PFSK-1 (cell line): ENCODE data around the gene ARHGEF12.

Source experiments
- FOXP2 ChIP-seq: optimal IDR thresholded peaks from 2 replicates; pipeline ENCODE3; 2011; ENCODE audit warnings: borderline replicate concordance, control low read depth, inconsistent platforms; ENCODE audit not compliant: insufficient read depth; ENCODE audit errors: extremely low read length, extremely low read depth
- POLR2AphosphoS5 ChIP-seq: IDR thresholded peaks from 2 replicates; pipeline ENCODE4 v1.6.1; 2012; ENCODE audit warnings: low read depth, mild to moderate bottlenecking, control low read depth, low read length, moderate library complexity
- SIN3A ChIP-seq: IDR thresholded peaks from 2 replicates; pipeline ENCODE4 v1.6.1; 2012; ENCODE audit warnings: mild to moderate bottlenecking, low read length, moderate library complexity, borderline replicate concordance; ENCODE audit not compliant: insufficient read depth
- TAF1 ChIP-seq: IDR thresholded peaks from 2 replicates; pipeline ENCODE4 v1.6.1; 2012; ENCODE audit warnings: low read length, control low read depth, borderline replicate concordance; ENCODE audit not compliant: insufficient read depth
- TF ChIP-seq, protein P1 (sequence below), 2 experiments: IDR thresholded peaks; 2 replicates each; pipeline versions ENCODE4 v1.6.1 to v1.8.0; 2011 to 2012; ENCODE audit warnings: low read depth in 2 of 2, low read length in 2 of 2, control low read depth in 1 of 2, inconsistent platforms in 1 of 2, mild to moderate bottlenecking in 1 of 2, moderate library complexity in 1 of 2; ENCODE audit not compliant: insufficient read depth in 1 of 2

DNA sequence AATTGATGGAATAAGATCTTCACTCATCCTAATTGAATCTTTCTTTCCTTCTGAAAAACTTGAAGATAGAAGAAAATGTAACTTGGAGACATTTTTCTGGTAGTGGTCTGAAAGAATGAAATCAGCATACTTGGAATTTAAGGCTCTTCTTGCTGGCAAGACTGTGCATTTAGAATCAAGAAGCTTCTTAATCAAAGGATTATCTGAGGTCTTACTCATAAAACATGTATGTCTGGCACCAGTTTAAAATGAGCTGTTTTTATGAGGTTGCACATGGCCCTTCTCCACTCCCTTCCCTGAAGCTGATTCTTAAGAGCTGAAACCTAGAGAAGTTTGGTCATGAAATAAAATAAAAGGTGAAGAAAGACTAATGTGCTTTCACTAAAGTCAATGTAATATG, 77.3 kb downstream of the ARHGEF12 start:
- TF ChIP-seq POLR2AphosphoS5 = no peak
- TF ChIP-seq, protein P1, sequence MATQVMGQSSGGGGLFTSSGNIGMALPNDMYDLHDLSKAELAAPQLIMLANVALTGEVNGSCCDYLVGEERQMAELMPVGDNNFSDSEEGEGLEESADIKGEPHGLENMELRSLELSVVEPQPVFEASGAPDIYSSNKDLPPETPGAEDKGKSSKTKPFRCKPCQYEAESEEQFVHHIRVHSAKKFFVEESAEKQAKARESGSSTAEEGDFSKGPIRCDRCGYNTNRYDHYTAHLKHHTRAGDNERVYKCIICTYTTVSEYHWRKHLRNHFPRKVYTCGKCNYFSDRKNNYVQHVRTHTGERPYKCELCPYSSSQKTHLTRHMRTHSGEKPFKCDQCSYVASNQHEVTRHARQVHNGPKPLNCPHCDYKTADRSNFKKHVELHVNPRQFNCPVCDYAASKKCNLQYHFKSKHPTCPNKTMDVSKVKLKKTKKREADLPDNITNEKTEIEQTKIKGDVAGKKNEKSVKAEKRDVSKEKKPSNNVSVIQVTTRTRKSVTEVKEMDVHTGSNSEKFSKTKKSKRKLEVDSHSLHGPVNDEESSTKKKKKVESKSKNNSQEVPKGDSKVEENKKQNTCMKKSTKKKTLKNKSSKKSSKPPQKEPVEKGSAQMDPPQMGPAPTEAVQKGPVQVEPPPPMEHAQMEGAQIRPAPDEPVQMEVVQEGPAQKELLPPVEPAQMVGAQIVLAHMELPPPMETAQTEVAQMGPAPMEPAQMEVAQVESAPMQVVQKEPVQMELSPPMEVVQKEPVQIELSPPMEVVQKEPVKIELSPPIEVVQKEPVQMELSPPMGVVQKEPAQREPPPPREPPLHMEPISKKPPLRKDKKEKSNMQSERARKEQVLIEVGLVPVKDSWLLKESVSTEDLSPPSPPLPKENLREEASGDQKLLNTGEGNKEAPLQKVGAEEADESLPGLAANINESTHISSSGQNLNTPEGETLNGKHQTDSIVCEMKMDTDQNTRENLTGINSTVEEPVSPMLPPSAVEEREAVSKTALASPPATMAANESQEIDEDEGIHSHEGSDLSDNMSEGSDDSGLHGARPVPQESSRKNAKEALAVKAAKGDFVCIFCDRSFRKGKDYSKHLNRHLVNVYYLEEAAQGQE (IDR thresholded peaks at IDR 0.05; ENCODE audit: insufficient read depth in 1 of 2, low read depth in 2 of 2, low read length in 2 of 2) = no peak
- TF ChIP-seq TAF1 = no peak
- TF ChIP-seq SIN3A = no peak
- TF ChIP-seq FOXP2 = no peak
